Activated naive CD4-positive, alpha-beta T cell (primary cell): ENCODE data around the gene USP44.
"Not testable (repeated sequence)": the region's sequence is repeated elsewhere in the genome, so short reads cannot be mapped to it uniquely, and the experiment has no call there.

Experiments used
- DNase-seq, 4 experiments: peaks; one replicate each; lab custom pipeline; 2025; lab: John Stamatoyannopoulos, UW

USP44 gene

DNA sequence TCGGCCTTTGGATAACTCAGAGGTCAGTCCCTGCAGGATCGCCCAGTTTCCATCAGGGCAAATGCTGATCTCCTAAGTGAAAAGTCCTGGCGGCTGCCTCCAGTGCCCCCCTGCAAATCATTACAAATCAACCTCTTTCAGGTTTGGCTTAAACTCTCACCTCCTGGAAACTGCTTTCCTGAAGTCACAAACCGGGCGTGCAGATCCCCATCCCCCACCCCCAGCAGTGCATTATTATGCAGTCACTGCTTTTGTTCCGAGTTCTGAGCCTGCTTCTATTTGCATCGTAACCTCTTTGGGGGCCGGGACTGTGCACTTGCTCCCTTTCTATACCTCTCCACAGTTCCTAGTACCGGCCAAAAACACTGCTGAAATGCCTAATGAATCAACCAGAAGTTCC lies at the start of gene USP44:
Gene USP44 (minus strand): TSS at position 172 of the 400 bp plus-strand sequence. CDS start 17,220 bp downstream, outside the sequence.
- no peak for DNase-seq

DNA sequence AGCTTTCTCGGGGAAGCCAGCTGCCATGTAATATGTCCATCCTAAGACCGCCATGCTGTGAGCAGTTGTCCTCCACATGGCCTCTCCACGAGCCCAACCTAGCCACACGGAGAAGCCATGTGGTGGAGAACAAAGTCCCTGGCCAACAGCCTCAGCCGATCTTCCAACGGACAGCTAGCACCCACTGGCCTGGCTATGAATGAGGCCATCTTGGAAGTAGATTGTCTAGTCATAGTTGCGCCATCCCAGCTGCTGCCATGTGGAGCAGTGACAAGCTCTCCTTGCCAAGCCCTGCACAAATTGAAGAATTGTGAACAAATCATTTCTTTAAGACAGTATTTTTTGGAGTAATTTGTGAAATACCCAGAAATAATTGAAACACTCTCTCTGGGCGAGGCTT lies 49.3 kb upstream of the USP44 start:
- DNase-seq = no peak

DNA sequence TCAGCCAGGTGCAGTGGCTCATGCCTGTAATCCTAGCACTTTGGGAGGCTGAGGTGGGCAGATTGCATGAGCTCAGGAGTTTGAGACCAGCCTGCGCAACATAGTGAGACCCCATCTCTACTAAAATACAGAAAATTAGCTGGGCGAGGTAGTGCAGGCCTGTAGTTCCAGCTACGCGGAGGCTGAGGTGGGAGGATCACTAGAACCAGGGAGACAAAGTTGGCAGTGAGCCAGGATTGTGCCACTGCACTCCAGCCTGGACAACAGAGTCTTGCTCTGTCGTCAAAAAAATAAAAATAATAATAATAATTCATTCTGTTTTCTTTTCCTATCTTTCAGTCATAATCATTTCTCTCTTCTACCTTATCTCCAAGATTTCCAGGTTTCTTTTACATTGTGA lies 48.6 kb upstream of the USP44 start:
- DNase-seq = no peak

- DNase-seq = no peak
These were observed 42.9 kb upstream of the USP44 start for GRCh38 chr12:95594136-95594535.

DNA sequence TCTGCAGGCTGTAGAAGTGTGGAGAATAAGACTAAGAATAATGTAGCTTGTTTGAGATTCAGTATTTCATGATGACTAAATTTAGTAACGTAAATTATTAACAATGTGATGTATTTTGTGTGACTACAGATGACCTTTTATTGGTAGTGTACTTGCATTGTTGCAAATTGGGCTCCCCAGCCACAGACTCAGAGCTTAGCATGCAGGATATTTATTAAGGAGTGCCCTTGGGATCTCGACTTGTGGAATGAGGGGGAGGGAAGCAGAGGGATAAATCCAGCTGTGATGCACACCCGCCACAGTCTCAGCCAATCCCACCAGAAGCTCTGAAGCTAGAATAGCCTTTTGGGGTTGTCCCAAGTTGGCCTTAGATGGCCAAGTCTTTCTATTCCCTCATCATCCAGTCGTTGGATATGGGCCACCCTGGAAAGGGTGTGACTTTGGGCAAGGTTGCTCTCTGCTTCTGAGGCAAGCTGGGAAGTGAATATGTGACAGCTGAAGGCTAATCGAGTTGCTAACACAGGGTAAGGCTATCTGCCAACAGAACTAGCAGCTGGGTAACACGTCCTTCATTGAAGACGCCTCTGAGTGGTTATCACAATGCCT lies 42.1 kb upstream of the USP44 start:
- no peak for DNase-seq

DNA sequence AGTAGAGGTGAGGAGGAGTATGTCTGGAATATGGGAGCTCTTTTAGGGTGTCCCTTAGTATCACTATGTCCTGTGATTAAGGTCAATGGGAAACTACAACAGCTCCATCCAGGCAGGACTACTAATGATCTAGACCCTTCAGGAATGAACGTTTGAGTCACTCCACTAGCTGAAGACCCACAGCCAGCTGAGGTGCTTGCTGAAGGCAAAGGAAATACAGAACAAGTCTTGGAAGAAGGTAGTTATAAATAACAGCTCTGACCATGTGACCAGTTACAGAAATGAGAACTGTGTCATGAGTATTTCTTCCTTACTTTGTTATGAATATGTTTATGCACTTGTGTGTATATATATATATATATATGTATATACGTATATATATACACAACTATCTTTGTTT lies 40.5 kb upstream of the USP44 start:
- no peak for DNase-seq

DNA sequence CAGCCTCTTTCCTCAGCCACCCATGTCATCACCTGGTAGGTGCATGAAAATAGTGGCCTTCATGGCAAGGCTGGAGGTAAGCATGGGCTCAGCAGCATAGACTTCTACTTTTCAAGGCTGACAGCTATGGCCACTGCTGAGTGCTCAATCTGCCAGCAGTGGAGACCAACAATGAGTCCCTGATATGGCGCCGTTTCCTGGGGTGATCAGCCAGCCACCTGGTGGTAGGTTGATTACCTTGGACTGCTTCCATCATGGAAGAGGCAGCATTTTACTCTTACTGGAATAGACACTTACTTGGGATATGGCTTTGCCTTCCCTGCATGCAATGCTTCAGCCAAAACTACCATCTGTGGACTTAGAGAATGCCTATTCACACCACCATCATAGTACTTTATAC lies 39.5 kb upstream of the USP44 start:
- DNase-seq = no peak

DNA sequence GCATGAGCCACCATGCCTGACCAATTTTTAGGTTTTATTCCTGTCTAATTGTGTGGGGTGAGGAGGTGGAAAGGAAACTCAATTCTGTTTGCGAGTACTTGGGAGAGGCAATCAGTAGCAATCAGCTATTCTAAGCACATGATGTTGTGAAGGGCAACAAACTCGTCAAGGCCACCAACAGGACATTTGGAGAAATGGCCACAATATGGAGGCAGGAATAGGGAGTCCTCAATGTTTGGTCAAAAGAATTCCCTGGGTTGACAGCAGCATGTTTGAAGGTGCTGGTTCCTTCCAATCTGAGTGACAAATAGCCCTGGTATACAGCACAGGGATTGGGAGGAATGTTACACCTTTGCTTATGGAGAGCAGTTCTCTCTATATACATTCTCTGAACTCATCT lies 32.7 kb upstream of the USP44 start:
- DNase-seq = no peak

DNA sequence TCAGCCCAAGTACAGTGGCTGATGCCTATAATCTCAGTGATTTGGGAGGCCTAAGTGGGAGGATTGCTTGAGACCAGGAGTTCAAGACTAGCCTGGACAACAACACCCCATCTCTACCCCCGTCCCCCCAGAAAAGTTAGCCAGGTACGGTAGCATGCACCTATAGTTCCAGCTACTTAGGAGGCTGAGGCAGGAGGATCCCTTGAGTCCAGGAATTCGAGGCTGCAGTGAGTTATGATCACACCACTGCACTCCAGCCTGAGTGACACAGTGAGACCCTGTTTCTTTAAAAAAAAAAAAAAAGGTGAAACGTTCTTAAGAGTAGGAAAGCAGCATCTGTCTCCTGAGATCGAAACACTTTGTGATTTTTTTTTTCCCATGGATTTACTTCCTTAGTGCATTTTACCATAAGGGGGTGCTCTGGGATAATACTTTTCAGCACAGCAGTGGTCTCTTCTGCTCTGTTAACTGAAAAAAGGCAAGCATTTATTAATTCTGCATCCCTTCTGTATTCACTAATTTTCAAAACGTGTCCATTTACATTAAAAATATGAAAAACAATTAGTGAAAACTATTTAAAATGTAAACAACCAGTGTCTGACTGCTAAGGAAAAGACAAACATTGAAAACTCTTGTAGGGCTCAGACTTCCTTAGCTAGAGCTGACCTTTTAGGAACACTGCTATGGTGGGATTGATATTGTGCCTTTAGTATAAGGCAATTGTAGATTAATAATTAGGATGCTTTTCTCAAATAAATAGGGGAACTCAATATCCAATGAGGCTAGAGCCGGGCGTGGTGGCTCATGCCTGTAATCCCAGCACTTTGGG lies 31.2 kb upstream of the USP44 start:
- no peak for DNase-seq

GRCh38 chr12:95577820-95578219 lies 26.5 kb upstream of the USP44 start:
- DNase-seq = no peak

GRCh38 chr12:95574799-95575452 lies 23.6 kb upstream of the USP44 start:
- no peak for DNase-seq

- no peak for DNase-seq
These were observed 22.8 kb upstream of the USP44 start for GRCh38 chr12:95573951-95574576.

DNA sequence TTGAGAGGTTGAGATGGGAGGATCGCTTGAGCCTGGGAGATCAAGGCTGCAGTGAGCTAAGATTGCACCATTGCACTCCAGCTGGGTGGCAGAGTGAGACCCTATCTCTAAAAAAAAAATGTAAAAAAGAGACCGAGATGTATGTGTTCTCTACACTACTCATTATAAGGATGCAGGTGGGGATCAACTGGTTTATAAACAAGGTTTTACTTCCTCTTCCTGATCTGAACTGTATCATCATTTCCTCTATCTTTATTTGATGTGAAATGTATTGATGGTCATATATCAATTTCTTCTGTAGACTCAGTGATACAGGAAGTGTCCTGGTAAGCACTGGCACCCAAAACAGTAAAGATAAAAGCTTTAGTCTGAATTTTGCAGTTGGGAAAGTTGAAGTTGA lies 20.1 kb upstream of the USP44 start:
- no peak for DNase-seq

GRCh38 chr12:95568045-95568444 lies 16.8 kb upstream of the USP44 start:
- not testable (repeated sequence) for DNase-seq

DNA sequence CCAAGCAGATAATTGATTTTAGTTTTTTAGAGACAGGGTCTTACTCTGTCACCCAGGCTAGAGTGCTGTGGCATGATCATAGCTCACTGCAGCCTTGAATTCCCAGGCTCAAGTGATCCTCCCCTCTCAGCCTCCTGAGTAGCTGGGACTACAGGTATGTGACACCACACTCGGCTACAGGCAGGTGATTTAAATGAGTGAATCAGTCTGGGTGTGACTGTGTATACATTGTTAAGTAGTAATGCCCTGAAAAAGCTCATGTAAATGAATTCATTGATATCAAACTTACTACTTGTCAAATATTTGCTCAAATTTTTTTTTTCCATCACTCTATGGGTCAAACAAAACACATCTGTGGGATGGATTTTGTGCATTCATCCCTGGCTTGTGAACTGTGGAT lies 6.3 kb upstream of the USP44 start:
- no peak for DNase-seq

- DNase-seq = no peak
These were observed 3.3 kb upstream of the USP44 start for GRCh38 chr12:95554532-95555071.

GRCh38 chr12:95553197-95553943 lies 2.1 kb upstream of the USP44 start:
- DNase-seq = no peak

- no peak for DNase-seq
These were observed 739 bp upstream of the USP44 start for GRCh38 chr12:95551913-95552516.

- DNase-seq = no peak
These were observed 1.7 kb downstream of the USP44 start for GRCh38 chr12:95549392-95550084.

- DNase-seq = peak; percentile 40 to 71 (median 51)
These were observed 2.5 kb downstream of the USP44 start for GRCh38 chr12:95548539-95549391.
